GM12878 (cell line): Measurements from ENCODE around the gene ABCD3.

Experiments
- ASH2L ChIP-seq: fragments of 300-600, 200-600 bp; sonication (generic); IDR thresholded peaks from 2 replicates; pipeline ENCODE4 v1.6.1; 2017; ENCODE audit warnings: low read depth, mild to moderate bottlenecking, borderline replicate concordance
- CTCF ChIP-seq, 3 experiments: IDR thresholded peaks in 2 of 3; conservative IDR thresholded peaks in 1 of 3; 2 replicates each; pipeline ENCODE4 v1.5.1; 2011; ENCODE audit warnings: low read depth in 3 of 3, low read length in 3 of 3, mild to moderate bottlenecking in 3 of 3, control low read depth in 2 of 3, moderate library complexity in 2 of 3, inconsistent platforms in 1 of 3, mixed read lengths in 1 of 3; ENCODE audit not compliant: control insufficient read depth in 2 of 3, insufficient read depth in 1 of 3; ENCODE audit errors: extremely low read depth in 1 of 3
- E2F8 ChIP-seq: fragments of 450-650 bp; IDR thresholded peaks from 2 replicates; pipeline ENCODE4 v1.6.1; 2018; ENCODE audit warnings: mild to moderate bottlenecking, low read depth, moderate library complexity; ENCODE audit not compliant: partially characterized antibody
- EZH2 ChIP-seq: IDR thresholded peaks from 2 replicates; pipeline ENCODE4 v1.6.1; 2012; ENCODE audit warnings: low read depth, mild to moderate bottlenecking, control low read depth, inconsistent platforms, low read length, borderline replicate concordance; ENCODE audit not compliant: control insufficient read depth
- HCFC1 ChIP-seq: fragments of 150-350 bp; IDR thresholded peaks from 2 replicates; pipeline ENCODE4 v1.6.1; 2014; ENCODE audit warnings: low read length
- HDAC2 ChIP-seq: fragments of 200-600 bp; sonication (generic); IDR thresholded peaks from 2 replicates; pipeline ENCODE4 v1.6.1; 2017
- HDGF ChIP-seq: fragments of 450-650 bp; IDR thresholded peaks from 2 replicates; pipeline ENCODE4 v1.6.1; 2016; ENCODE audit warnings: antibody characterized with exemption
- MYC ChIP-seq: IDR thresholded peaks from 2 replicates; pipeline ENCODE4 v1.6.1; 2011; ENCODE audit warnings: mild to moderate bottlenecking, low read length, moderate library complexity, inconsistent platforms; ENCODE audit not compliant: insufficient read depth, insufficient replicate concordance, insufficient read length, severe bottlenecking
- NR2C2 ChIP-seq: IDR thresholded peaks from 2 replicates; pipeline ENCODE4 v1.6.1; 2011; ENCODE audit warnings: borderline replicate concordance, low read depth; ENCODE audit not compliant: control insufficient read depth, insufficient read length
- NRF1 ChIP-seq: conservative IDR thresholded peaks from 2 replicates; pipeline ENCODE4 v1.6.1; 2011; ENCODE audit warnings: mild to moderate bottlenecking, low read depth, low read length, improper control_type of control experiment
- POLR2AphosphoS5 ChIP-seq: IDR thresholded peaks from 2 replicates; pipeline ENCODE4 v1.6.1; 2011; ENCODE audit warnings: mild to moderate bottlenecking, low read length, inconsistent platforms
- TCF3 ChIP-seq: IDR thresholded peaks from 2 replicates; pipeline ENCODE4 v1.6.1; 2012; ENCODE audit warnings: low read depth, mild to moderate bottlenecking, low read length, borderline replicate concordance; ENCODE audit not compliant: insufficient read depth
- ZBTB33 ChIP-seq: fragments of 450-650 bp; IDR thresholded peaks from 2 replicates; pipeline ENCODE4 v1.6.1; 2017; ENCODE audit warnings: mild to moderate bottlenecking

- no peak for TF ChIP-seq HDGF
- no peak for TF ChIP-seq EZH2
- no peak for TF ChIP-seq CTCF (IDR thresholded peaks at IDR 0.05 in 2 of 3, conservative IDR thresholded peaks at IDR 0.05 in 1 of 3; ENCODE audit: control insufficient read depth in 2 of 3, extremely low read depth in 1 of 3, insufficient read depth in 1 of 3, low read depth in 3 of 3, low read length in 3 of 3)
- no peak for TF ChIP-seq NRF1
- no peak for TF ChIP-seq ZBTB33
- TF ChIP-seq NR2C2 = no peak
- no peak for TF ChIP-seq HDAC2
- no peak for TF ChIP-seq MYC
- no peak for TF ChIP-seq TCF3
- TF ChIP-seq E2F8 = no peak
- TF ChIP-seq HCFC1 = no peak
- TF ChIP-seq ASH2L = no peak
- no peak for TF ChIP-seq POLR2AphosphoS5
Measured at GRCh38 chr1:94389298-94389697, 28.9 kb upstream of the ABCD3 start.
